OCI-LY3 (cell line): ENCODE data around the gene CNTN5.

Experiments
- EZH2phosphoT487 ChIP-seq: fragments of 200-600 bp; shearing (Covaris generic); IDR thresholded peaks from 2 replicates; pipeline ENCODE4 v1.6.1; 2018; ENCODE audit warnings: antibody characterized with exemption, mixed run types, low read depth
- TF ChIP-seq, protein P1 (sequence below): fragments of 200-600, 300-600 bp; sonication (generic); IDR thresholded peaks from 2 replicates; pipeline ENCODE4 v1.5.1; 2014; ENCODE audit warnings: antibody characterized with exemption, low read length, low read depth

DNA sequence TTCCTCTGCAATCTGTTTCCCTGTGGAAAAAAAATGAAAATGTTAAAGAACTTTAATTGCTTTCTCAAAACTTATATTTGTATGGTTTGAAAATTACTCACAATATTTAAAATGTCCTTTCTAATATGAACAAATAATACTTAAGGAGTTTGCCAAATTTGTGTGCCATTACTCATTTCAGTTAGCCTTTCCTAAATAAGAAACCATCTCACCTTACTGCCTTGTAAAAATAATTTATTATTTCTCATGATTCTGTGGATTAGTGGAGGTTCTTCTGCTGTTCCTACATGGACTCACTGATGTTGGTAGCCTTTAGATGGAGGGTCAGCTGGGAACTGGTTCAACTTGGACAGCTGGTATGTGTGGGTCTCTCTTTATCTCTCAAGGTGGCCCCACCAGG lies 428.6 kb downstream of the CNTN5 start:
- TF ChIP-seq, protein P1, sequence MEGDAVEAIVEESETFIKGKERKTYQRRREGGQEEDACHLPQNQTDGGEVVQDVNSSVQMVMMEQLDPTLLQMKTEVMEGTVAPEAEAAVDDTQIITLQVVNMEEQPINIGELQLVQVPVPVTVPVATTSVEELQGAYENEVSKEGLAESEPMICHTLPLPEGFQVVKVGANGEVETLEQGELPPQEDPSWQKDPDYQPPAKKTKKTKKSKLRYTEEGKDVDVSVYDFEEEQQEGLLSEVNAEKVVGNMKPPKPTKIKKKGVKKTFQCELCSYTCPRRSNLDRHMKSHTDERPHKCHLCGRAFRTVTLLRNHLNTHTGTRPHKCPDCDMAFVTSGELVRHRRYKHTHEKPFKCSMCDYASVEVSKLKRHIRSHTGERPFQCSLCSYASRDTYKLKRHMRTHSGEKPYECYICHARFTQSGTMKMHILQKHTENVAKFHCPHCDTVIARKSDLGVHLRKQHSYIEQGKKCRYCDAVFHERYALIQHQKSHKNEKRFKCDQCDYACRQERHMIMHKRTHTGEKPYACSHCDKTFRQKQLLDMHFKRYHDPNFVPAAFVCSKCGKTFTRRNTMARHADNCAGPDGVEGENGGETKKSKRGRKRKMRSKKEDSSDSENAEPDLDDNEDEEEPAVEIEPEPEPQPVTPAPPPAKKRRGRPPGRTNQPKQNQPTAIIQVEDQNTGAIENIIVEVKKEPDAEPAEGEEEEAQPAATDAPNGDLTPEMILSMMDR = no peak
- TF ChIP-seq EZH2phosphoT487 = no peak
